HepG2 (cell line): ENCODE results near the gene CHN1. TPM values are rescaled to one million over a fixed set of nuclear protein-coding genes. Genes with fewer than 3 reads are reported as not detected.
A peak's percentile ranks its signal among the peaks of the same experiment; 100 is the strongest.

Experiments
- ATAC-seq: fragments of 200-7000 bp; cut with Tn5 transposase; 3 replicates; pipeline ENCODE4 v1.9.1; 2020; ENCODE audit warnings: mild to moderate bottlenecking, moderate library complexity
- BruUV-seq: library from RNA; stranded (reverse); fragments of 400-500 nt; replicated peaks from 2 replicates; lab custom pipeline; 2021; lab: Mats Ljungman, UMichigan
- CTCF ChIA-PET: fragments of 300-600 bp; formaldehyde crosslinking; extraction: SDS; loops from one replicate; lab custom pipeline; 2021; ENCODE audit warnings: low total read pairs, inconsistent platforms, low intra/inter-chr PET ratio; lab: Yijun Ruan, JAX
- POLR2A ChIA-PET: fragments of 350-600 bp; sonication (Branson Sonifier 250); formaldehyde crosslinking; loops from one replicate; lab custom pipeline; 2020; ENCODE audit warnings: antibody characterized with exemption, inconsistent platforms; lab: Yijun Ruan, JAX
- DNase-seq: peaks from one replicate; pipeline ENCODE4 v3.0.0-alpha.2; 2015; ENCODE audit warnings: low spot score
- FAIRE-seq: peaks from 3 replicates; lab custom pipeline; 2011; peaks lifted over from hg19 to GRCh38; lab: Jason Lieb, UNC
- H2AFZ ChIP-seq: one replicate; pipeline ENCODE4 v1.6.1; 2011; ENCODE audit warnings: low read length, inconsistent platforms
- H3K27ac ChIP-seq: fragments of 300-600 bp; 3 replicates; pipeline ENCODE4 v1.8.0; 2011; ENCODE audit warnings: mixed run types, mild to moderate bottlenecking, mixed read lengths, low read length, inconsistent platforms; ENCODE audit not compliant: insufficient read depth; ENCODE audit errors: extremely low read length
- H3K27me3 ChIP-seq, 2 experiments: fragments of 200-600 bp in 1 of 2; 2 replicates in 1 of 2; 3 replicates in 1 of 2; pipeline versions ENCODE4 v1.6.0 to v1.8.0; 2011; ENCODE audit warnings: low read length in 2 of 2, mild to moderate bottlenecking in 2 of 2, moderate library complexity in 2 of 2, inconsistent platforms in 1 of 2; ENCODE audit not compliant: insufficient read depth in 2 of 2, control insufficient read depth in 1 of 2
- H3K36me3 ChIP-seq, 2 experiments: fragments of 200-600 bp in 1 of 2; replicated peaks in 1 of 2; 2 replicates in 1 of 2; 3 replicates in 1 of 2; pipeline versions ENCODE4 v1.5.1 to v1.8.0; 2011; ENCODE audit warnings: low read length in 2 of 2, inconsistent platforms in 1 of 2; ENCODE audit not compliant: insufficient read depth in 2 of 2, control insufficient read depth in 1 of 2
- H3K4me1 ChIP-seq: 2 replicates; pipeline ENCODE4 v1.5.1; 2012; ENCODE audit warnings: low read length, inconsistent platforms; ENCODE audit not compliant: insufficient read depth
- H3K4me2 ChIP-seq: 2 replicates; pipeline ENCODE4 v1.6.0; 2011; ENCODE audit warnings: low read depth, low read length, inconsistent platforms
- H3K4me3 ChIP-seq, 3 experiments: fragments of 200-600 bp in 1 of 3; sonication (generic), shearing (Covaris generic) in 1 of 3; replicated peaks in 1 of 3; 2 replicates each; pipeline ENCODE4 v1.5.1; 2011 to 2016; ENCODE audit warnings: low read length in 3 of 3, inconsistent platforms in 2 of 3, low read depth in 2 of 3, mild to moderate bottlenecking in 2 of 3, control low read depth in 1 of 3, mixed read lengths in 1 of 3; ENCODE audit not compliant: insufficient read depth in 1 of 3
- H3K79me2 ChIP-seq: one replicate; pipeline ENCODE4 v1.6.1; 2011; ENCODE audit warnings: low read length, inconsistent platforms; ENCODE audit not compliant: insufficient read depth
- H3K9ac ChIP-seq: 2 replicates; pipeline ENCODE4 v1.6.0; 2011; ENCODE audit warnings: mild to moderate bottlenecking, low read depth, low read length, inconsistent platforms; ENCODE audit not compliant: insufficient read depth
- H3K9me3 ChIP-seq: 2 replicates; pipeline ENCODE4 v1.5.1; 2012; ENCODE audit warnings: mild to moderate bottlenecking, low read length
- H4K20me1 ChIP-seq: 2 replicates; pipeline ENCODE4 v1.6.0; 2011; ENCODE audit warnings: inconsistent platforms, mild to moderate bottlenecking, low read length, moderate library complexity; ENCODE audit not compliant: insufficient read depth
- ARHGAP35 ChIP-seq: sonication (generic); formaldehyde crosslinking; IDR thresholded peaks from 2 replicates; pipeline ENCODE4 v1.9.0; 2022; ENCODE audit warnings: mild to moderate bottlenecking, inconsistent platforms, moderate library complexity, missing genetic modification reagents, borderline replicate concordance
- MAFF ChIP-seq: IDR thresholded peaks from 2 replicates; pipeline ENCODE4 v1.6.1; 2011; ENCODE audit warnings: low read depth, low read length, improper control_type of control experiment
- MAFK ChIP-seq, 2 experiments: IDR thresholded peaks in 1 of 2; conservative IDR thresholded peaks in 1 of 2; 2 replicates each; pipeline ENCODE4 v1.6.1; 2011; ENCODE audit warnings: improper control_type of control experiment in 2 of 2, low read length in 2 of 2
- SNAPC5 ChIP-seq: sonication (generic); formaldehyde crosslinking; IDR thresholded peaks from 2 replicates; pipeline ENCODE4 v1.8.1; 2023; ENCODE audit warnings: mild to moderate bottlenecking, missing genetic modification reagents, borderline replicate concordance
- SSRP1 ChIP-seq: IDR thresholded peaks from 2 replicates; pipeline ENCODE4 v1.6.1; 2016; ENCODE audit warnings: control low read depth
- ZEB1 ChIP-seq: IDR thresholded peaks from 2 replicates; pipeline ENCODE4 v1.6.1; 2012; ENCODE audit warnings: mild to moderate bottlenecking, low read depth, inconsistent platforms; ENCODE audit not compliant: insufficient replicate concordance
- ZNF275 ChIP-seq: sonication (generic); formaldehyde crosslinking; IDR thresholded peaks from 2 replicates; pipeline ENCODE4 v1.8.0; 2022; ENCODE audit warnings: missing genetic modification reagents, mild to moderate bottlenecking, inconsistent platforms, borderline replicate concordance
- ZNF468 ChIP-seq: sonication (generic); formaldehyde crosslinking; IDR thresholded peaks from 2 replicates; pipeline ENCODE4 v1.8.0; 2022; ENCODE audit warnings: mild to moderate bottlenecking, moderate library complexity, missing genetic modification reagents
- ZSCAN12 ChIP-seq: sonication (generic); formaldehyde crosslinking; IDR thresholded peaks from 2 replicates; pipeline ENCODE4 v1.9.0; 2021; ENCODE audit warnings: mild to moderate bottlenecking, missing genetic modification reagents
- WGBS: methylation state at CpG from one replicate; pipeline ENCODE4 v1.1.6; 2017; ENCODE audit warnings: low lambda C conversion rate; 5-methylcytosine and 5-hydroxymethylcytosine counted together
- in situ Hi-C: cut with HindIII; loops from 2 replicates; pipeline ENCODE4 v1.10.0; 2017; ENCODE audit warnings: low pct_unique_long_range_greater_than_20kb; ENCODE audit not compliant: extremely low pct_ligation_motif_present
- intact Hi-C: fragments of 100-400 bp; cut with micrococcal nuclease; formaldehyde crosslinking; loops from one replicate; pipeline ENCODE4 v1.10.0; 2022; ENCODE audit not compliant: unreplicated experiment
- polyA plus RNA-seq, 8 experiments: library from polyadenylated mRNA; depleted of rRNA in 3 of 8; stranded (reverse) in 7 of 8; unstranded in 1 of 8; fragments of >200 nt; fragmentation: Illumina TruSeq in 4 of 8; extraction: Trizol in 4 of 8; gene quantifications; 2 replicates each; pipeline versions ENCODE4 v1.2.1 to v1.2.3, GENCODE V29; 2011 to 2016; ENCODE audit warnings: low read depth in 4 of 8, missing spikeins in 1 of 8, mixed read lengths in 1 of 8; ENCODE audit not compliant: insufficient read depth in 1 of 8
- total RNA-seq, 5 experiments: library from RNA; depleted of rRNA; stranded (reverse); fragments of >200 nt; fragmentation: Illumina TruSeq; extraction: Trizol; gene quantifications; 2 replicates each; pipeline ENCODE4 v1.2.3, GENCODE V29; 2016; ENCODE audit warnings: low read depth in 1 of 5

Gene CHN1
- total and polyA plus RNA-seq, 2 of the 13 experiments (the other 11 are each of a cell fraction or from before 2014, with no cell fraction given), result 2.8 to 3.5 TPM

- FAIRE-seq, result no peak
- Histone ChIP-seq H3K36me3 (no peaks in the 10 kb centered on the region), H3K9ac (no peak overlapping the region), H3K79me2 (no peaks in the 10 kb centered on the region), H4K20me1 (no peaks in the 10 kb centered on the region), H2AFZ (no peak overlapping the region), H3K27ac (no peak overlapping the region), H3K4me2 (no peak overlapping the region), H3K9me3 (no peaks in the 10 kb centered on the region), H3K4me3 (no peak overlapping the region), H3K4me1 (no peaks in the 10 kb centered on the region), H3K27me3 (peaks cover 3 to 37% of the 10 kb centered on the region in 2 experiments; a peak in 3 of 5 replicates)
- no TSS peak for BruUV-seq
- ATAC-seq, result no peak
- in situ Hi-C loops (no loop called here), intact Hi-C loops (no loop called here)
- ChIA-PET CTCF (no interaction called here), POLR2A (no interaction called here)
- no peak for DNase-seq
- WGBS, result 19% methylated on average over 7 of the region's 7 CpGs
- TF ChIP-seq SNAPC5 (CRISPR knock-in tag), result no peak
- peak; percentile 76 for TF ChIP-seq MAFF
- TF ChIP-seq MAFK (conservative IDR thresholded peaks at IDR 0.05 in 1 of 2, IDR thresholded peaks at IDR 0.05 in 1 of 2; ENCODE audit: low read length in 2 of 2), result peak; percentile 82 to 85
- no peak for TF ChIP-seq SSRP1 (CRISPR knock-in tag)
Observed at GRCh38 chr2:174792309-174793025, 212.7 kb downstream of the CHN1 start.

GRCh38 chr2:174791746-174792280 is 213.4 kb downstream of the CHN1 start:
- BruUV-seq, result no TSS peak
- H3K27ac ChIP-seq, result no peak overlapping the region
- H3K4me1 ChIP-seq, result no peaks in the 10 kb centered on the region
- DNase-seq (no peak), FAIRE-seq (no peak), ATAC-seq (no peak)
- no peaks in the 10 kb centered on the region for H3K9me3 ChIP-seq
- ChIA-PET POLR2A (no interaction called here), CTCF (no interaction called here)
- H3K9ac ChIP-seq, result no peak overlapping the region
- no peaks in the 10 kb centered on the region for H4K20me1 ChIP-seq
- H3K4me3 ChIP-seq, result no peak overlapping the region
- peaks cover 3 to 37% of the 10 kb centered on the region in 2 experiments; a peak in 3 of 5 replicates for H3K27me3 ChIP-seq
- no peaks in the 10 kb centered on the region for H3K36me3 ChIP-seq
- intact Hi-C loops, result no loop called here
- no peak overlapping the region for H3K4me2 ChIP-seq
- no peak overlapping the region for H2AFZ ChIP-seq
- 21% methylated on average over 7 of the region's 7 CpGs for whole genome bisulfite sequencing
- in situ Hi-C loops, result no loop called here
- no peak for TF ChIP-seq ZEB1
- no peak for TF ChIP-seq ARHGAP35 (CRISPR knock-in tag)
- TF ChIP-seq ZNF468, result no peak
- TF ChIP-seq ZSCAN12 (CRISPR knock-in tag), result no peak
- no peak for TF ChIP-seq ZNF275 (CRISPR knock-in tag)
- no peaks in the 10 kb centered on the region for H3K79me2 ChIP-seq
